Activated effector memory CD4-positive, alpha-beta T cell treated with anti-CD3 and anti-CD28 coated beads, Interleukin-2, amount 50 U/mL, for 16 hours (primary cell): ENCODE data around the gene MEPE.

ENCODE experiments used
- DNase-seq: peaks from one replicate; pipeline ENCODE4 v3.0.0-alpha.2; 2020

The MEPE gene

GRCh38 chr4:87844452-87844851 lies 11.7 kb downstream of the MEPE start:
- DNase-seq, result no peak

DNA sequence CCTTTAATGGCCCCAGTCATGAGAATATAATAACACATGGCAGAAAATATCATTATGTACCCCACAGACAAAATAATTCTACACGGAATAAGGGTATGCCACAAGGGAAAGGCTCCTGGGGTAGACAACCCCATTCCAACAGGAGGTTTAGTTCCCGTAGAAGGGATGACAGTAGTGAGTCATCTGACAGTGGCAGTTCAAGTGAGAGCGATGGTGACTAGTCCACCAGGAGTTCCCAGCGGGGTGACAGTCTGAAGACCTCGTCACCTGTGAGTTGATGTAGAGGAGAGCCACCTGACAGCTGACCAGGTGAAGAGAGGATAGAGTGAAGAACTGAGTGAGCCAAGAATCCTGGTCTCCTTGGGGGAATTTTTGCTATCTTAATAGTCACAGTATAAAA lies 13.5 kb downstream of the MEPE start:
- no peak for DNase-seq

DNA sequence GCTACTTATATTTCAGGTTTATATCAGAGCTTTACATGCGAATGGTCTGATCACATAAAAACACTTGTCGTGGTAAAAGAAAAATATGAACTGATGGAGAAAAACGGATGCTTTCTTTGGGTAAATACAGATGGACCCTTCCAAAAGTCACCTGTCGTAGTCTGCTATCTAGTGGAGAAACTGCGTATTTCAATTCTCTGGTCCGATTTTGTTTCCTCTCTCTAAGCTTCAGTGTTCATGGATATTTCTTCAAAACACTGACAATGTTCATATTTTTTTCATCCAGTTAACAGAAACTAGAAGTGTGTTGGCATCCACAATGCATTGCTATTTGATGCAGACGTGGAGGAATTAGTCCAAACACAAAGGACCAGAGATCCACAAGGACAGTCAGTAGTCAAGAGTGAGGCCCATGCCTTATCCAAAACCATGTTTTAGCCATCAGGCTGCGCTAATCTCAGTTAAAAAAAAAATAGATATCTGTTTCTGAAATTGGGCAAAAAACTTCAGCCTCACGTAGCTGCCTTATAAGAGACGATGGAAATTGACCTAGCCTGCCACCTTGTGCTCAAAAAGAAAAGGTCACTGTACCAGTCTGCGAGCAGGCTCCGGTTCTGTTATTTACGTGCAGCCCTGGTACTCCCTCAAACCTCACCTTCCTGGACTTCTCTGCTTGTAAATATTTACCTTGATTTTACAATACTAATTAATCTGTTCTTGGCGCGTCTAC lies 16.0 kb downstream of the MEPE start:
- no peak for DNase-seq

GRCh38 chr4:87849612-87850011 lies 16.8 kb downstream of the MEPE start:
- no peak for DNase-seq

DNA sequence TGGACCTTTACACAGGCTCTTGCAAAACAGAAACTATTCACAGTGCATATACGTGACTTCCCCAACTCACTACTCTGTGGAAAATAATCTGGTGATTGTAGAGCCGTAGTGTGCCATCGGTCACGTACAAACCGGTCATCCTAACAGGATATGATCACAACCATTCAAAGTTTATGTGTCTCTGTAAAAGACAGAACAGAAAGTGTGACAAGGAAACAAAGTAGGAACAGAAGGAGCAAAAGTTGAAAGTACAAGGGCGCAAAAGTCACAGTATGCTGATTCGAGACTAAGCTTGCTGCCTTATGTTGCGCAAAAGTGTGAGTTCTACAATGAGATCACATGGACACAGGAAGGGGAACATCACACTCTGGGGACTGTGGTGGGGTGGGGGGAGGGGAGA lies 18.6 kb downstream of the MEPE start:
- no peak for DNase-seq

- DNase-seq, result no peak
These were observed 19.2 kb downstream of the MEPE start for GRCh38 chr4:87851953-87852352.

DNA sequence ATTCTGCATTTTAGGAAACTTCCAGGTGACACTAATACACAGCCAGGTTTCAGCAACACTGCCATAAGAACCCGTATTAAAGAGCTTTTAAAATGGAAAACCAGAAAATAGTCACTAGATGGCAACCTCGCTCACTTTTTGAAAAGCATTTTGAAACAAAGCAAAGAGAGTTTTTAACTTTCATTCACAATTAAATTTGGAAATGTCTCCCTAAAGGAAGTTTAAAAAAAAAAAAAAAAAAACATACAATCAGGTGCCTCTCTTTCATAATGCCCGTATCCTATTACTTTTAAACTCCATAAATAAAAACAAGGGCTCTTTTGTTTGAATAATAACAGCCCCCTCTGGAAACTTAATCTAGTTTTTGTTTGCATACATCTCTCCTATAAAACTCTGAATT lies 20.3 kb downstream of the MEPE start:
- no peak for DNase-seq

DNA sequence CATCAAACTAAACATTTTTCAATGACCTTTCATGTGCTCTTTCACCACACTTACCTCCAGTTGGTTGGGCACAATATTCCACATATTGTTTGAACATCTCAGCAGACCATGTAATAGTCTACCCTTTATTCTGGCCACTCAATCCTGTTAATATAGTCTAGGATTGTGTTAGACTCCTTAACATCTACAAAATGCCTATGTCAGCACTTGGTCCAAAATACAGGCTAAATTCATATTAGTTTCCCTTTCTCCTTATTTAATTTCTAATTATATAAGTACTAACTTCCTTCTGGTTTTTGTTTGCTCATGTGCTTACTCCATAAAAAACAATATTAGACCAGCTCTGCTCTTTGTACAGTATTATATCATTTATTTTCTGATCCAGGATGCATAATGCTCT lies 21.1 kb downstream of the MEPE start:
- no peak for DNase-seq

DNA sequence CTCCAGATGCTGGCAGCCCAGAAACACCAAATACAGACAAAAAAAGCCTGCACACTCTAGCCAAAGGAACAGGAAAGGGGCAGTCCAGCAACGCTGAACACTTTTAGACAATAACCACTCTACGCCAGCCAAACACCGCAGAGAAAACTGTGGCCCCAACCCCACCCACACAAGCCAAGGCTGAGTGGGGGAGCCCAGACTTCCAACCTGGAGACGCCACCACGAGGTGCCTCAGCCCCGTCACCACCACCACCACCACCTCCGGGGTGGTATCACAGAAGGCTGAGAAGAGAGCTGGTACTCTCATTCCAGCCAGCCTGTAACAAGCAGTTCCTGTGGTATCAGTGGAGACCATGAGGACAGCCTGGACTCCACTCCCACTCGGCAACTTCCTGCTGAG lies 22.8 kb downstream of the MEPE start:
- DNase-seq, result no peak

DNA sequence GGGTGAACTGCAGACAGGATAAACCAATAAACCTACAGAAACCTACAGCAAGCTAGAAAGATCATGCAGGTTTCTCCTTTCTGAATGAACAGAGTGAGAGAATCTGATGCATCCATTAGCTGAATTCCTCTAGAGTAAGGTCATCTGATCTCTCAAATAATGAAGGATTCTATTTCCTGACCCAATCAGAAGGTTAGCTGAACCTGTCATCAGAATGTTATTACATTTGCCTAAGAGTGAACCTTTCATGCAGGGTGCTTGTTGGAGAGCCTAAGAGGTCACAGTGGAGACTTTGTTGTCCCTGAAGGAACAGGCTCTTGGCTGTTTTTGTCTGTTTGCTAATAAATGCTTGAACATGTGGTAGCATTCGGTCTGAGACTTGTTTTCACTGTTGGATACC lies 24.0 kb downstream of the MEPE start:
- DNase-seq, result no peak

DNA sequence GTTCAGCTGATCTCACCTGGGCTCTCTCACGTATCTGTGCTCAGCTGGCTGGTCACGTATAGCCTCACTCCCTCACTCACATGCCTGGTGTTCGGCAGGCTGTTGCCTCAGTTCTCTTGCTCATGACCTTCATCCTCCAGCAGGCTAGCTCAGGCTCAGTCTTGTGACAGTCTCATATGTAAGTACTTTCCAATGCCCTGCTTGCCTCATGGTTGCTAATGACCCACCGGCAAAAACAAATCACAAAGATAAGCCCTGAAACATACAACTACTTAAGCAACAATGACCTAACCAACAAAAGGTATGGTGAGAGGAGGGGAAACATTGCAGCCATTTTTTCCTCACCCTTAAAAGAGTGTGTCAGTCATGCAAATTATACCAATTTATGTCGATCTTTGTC lies 25.0 kb downstream of the MEPE start:
- no peak for DNase-seq

GRCh38 chr4:87862236-87862635 lies 29.5 kb downstream of the MEPE start:
- no peak for DNase-seq

DNA sequence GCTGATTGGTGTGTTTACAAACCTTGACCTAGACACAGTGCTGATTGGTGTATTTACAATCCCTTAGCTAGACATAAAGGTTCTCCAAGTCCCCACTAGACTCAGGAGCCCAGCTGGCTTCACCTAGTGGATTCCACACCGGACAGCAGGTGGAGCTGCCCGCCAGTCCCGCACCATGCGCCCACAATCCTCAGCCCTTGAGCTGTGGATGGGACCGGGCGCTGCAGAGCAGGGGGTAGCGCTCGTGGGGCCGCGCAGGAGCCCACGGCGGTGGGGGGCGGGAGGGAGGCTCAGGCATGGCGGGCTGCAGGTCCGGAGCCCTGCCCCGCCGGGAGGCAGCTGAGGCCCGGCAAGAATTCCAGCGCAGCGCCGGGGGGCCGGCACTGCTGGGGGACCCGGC lies 30.7 kb downstream of the MEPE start:
- no peak for DNase-seq

DNA sequence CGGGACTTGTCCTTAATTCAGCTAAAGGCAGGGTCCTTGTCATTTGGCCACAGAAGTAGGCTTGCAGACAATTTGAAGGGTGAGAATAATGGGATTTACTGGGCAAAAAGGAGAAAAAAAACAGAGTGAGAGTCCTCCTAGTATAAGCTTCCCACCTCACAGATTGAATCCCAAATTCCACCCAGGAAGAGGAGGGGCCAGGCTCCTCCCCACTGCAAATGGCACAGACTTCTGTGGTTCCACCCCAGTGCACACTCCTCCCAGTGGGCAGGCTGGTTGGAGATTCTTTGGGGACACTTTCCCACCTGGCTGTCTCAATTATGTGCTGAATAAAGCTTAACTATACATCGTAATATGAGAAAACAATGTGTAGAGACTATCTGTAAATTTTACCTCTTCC lies 31.6 kb downstream of the MEPE start:
- no peak for DNase-seq

- no peak for DNase-seq
These were observed 32.5 kb downstream of the MEPE start for GRCh38 chr4:87865288-87865687.

- DNase-seq, result no peak
These were observed 33.3 kb downstream of the MEPE start for GRCh38 chr4:87865960-87866598.

- no peak for DNase-seq
These were observed 35.8 kb downstream of the MEPE start for GRCh38 chr4:87868522-87868921.

- DNase-seq, result no peak
These were observed 39.3 kb downstream of the MEPE start for GRCh38 chr4:87872028-87872427.

GRCh38 chr4:87875191-87875590 lies 42.4 kb downstream of the MEPE start:
- no peak for DNase-seq

- DNase-seq, result no peak
These were observed 47.3 kb downstream of the MEPE start for GRCh38 chr4:87880106-87880505.

DNA sequence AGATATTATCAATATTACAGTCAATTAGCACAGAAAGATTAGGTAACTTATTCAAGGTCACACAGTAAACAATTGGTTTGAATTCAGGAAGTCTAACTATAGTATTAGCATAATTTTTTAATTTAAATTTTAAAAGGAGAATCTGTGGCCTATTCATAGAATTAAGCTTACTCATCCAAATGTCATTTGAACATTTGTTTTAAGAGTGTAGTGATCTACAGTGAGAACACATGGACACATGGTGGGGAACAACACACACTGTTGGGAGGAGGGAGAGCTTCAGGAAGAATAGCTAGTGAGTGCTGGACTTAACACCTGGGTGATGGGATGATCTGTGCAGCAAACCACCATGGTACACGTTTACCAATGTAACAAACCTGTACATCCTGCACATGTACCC lies 48.3 kb downstream of the MEPE start:
- DNase-seq, result no peak

GRCh38 chr4:87882321-87882720 lies 49.6 kb downstream of the MEPE start:
- no peak for DNase-seq

DNA sequence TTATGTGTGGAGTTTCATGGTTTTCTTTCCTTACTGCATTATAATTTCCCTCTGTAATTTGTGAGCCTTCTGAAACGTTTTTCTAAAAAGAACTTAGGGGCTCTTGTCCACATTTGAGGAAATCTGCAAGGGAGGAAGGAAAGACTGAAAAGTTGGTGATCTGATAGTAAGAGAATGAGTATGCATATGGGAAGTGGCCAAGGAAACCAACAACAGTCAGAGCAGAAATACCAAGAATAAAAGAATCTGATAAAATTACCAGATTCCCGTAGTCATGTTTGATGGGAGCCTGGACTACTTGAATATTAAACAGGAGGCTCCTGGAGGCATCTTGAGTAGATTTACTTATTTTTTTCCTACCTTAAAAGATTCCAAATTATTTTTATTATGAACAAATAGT lies 50.1 kb downstream of the MEPE start:
- DNase-seq, result no peak

DNA sequence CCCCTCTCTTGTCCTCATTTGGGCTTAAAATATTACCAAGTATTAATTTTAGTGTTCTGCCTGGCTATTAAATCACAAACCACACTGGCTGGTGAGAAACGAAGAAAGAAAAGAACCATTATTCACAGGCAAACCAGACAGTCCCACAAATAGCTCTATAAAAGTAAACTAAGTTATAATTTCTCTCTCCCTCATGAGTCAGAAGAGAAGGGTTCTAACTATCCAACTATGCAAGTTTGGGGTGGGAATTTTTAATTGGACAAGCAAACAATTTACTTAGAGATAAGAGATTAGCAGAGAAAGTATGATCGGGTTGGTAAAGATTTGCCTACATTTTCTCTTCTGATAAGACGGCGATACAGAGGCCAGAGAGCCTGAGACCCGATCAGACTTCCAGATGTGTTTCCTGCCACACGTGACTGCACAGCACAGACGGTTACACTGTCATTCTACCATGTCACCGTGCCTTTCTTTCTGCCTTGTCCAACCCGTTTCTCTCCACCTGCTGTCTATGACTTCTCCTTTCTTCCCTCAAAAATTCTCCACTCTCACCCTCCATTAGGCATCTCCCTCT lies 52.3 kb downstream of the MEPE start:
- DNase-seq, result no peak

DNA sequence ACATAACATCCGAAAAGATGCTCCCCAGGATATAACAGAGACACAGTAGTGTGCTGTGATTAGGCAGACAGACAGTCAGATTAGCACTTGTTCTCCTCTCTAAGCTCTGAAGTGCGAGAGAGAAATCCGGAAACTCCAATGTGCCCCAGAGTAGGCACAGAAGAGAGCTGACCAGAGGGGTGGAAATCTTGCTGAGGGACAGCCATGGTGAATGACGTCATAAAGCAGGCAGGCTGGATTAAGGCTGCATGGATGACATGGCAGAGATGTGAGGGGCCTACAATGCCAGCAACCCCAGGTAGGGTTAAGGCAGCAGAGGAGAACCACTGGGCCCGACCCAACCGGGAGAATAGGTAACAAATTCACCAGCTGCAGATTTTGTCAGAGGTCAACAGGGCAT lies 53.3 kb downstream of the MEPE start:
- DNase-seq, result no peak
